ENCODE measurements around the gene RFX8. TPM values are rescaled to one million over a fixed set of nuclear protein-coding genes. Genes with fewer than 3 reads are reported as not detected.

Gene RFX8
- total and polyA plus RNA-seq, 2 donors (not counting 3 experiments of a cell fraction or from before 2014, with no cell fraction given): 0.21 to 1.00 TPM

- intact Hi-C loops (cut with micrococcal nuclease) (no loop called here), dilution Hi-C loops (cut with MboI; ENCODE audit: extremely low pct_ligation_motif_present, low sequenced_read_pairs) (no loop called here)
- Histone ChIP-seq H4K20me1 (replicated peaks; ENCODE audit: control insufficient read depth, extremely low read depth, insufficient read depth, low read length) (no peaks in the 10 kb centered on the region), H3K36me3 (ENCODE audit: control insufficient read depth in 2 of 2, extremely low read depth in 1 of 2, insufficient read depth in 2 of 2, low read length in 2 of 2) (no peaks in the 10 kb centered on the region), H2AFZ (ENCODE audit: low read depth, low read length) (no peak overlapping the region), H3K4me2 (ENCODE audit: insufficient read depth, low read length) (no peak overlapping the region), H3K27me3 (ENCODE audit: control insufficient read depth in 2 of 2, insufficient read depth in 2 of 2, low read length in 2 of 2) (peaks cover 6 to 12% of the 10 kb centered on the region in 2 experiments), H3K9me3 (replicated peaks; ENCODE audit: control insufficient read depth, insufficient read depth, low read length) (no peaks in the 10 kb centered on the region), H3K79me2 (ENCODE audit: control insufficient read depth, insufficient read depth, low read length) (no peaks in the 10 kb centered on the region), H3K9ac (replicated peaks; ENCODE audit: extremely low read depth, insufficient read depth, low read length) (no peak overlapping the region), H3K4me3 (replicated peaks in 1 of 3; ENCODE audit: insufficient read depth in 1 of 3, low read depth in 1 of 3, low read length in 3 of 3) (no peak overlapping the region), H3K9me1 (replicated peaks; ENCODE audit: control insufficient read depth, extremely low read depth, insufficient read depth, low read length) (no peaks in the 10 kb centered on the region), H3K4me1 (ENCODE audit: control insufficient read depth, extremely low read depth, insufficient read depth, low read length) (no peaks in the 10 kb centered on the region), H3K27ac (ENCODE audit: insufficient read depth, low read depth, low read length) (no peak overlapping the region)
- BruUV-seq (replicated peaks): no TSS peak
- DNase-seq (ENCODE audit: low read depth, low spot score): no peak
- FAIRE-seq: no peak
- TF ChIP-seq EZH2 (IDR thresholded peaks at IDR 0.05; ENCODE audit: borderline replicate concordance, low read depth, low read length, severe bottlenecking): no peak
- TF ChIP-seq FOS (IDR thresholded peaks at IDR 0.05; ENCODE audit: borderline replicate concordance, insufficient read depth, low read length): no peak
- no peak for TF ChIP-seq JUN (IDR thresholded peaks at IDR 0.05; ENCODE audit: borderline replicate concordance, insufficient read depth, insufficient read length, low read depth)
- ChIA-PET CTCF (interaction anchor here (1.1 to 1.5 kb wide), 2 partner anchors 21 to 25 kb away, joined by 3 to 4 read pairs; no protein-coding TSS in a partner anchor), POLR2A (no interaction called here)
These were observed 107.4 kb downstream of the RFX8 start for GRCh38 chr2:101367508-101367907.

DNA sequence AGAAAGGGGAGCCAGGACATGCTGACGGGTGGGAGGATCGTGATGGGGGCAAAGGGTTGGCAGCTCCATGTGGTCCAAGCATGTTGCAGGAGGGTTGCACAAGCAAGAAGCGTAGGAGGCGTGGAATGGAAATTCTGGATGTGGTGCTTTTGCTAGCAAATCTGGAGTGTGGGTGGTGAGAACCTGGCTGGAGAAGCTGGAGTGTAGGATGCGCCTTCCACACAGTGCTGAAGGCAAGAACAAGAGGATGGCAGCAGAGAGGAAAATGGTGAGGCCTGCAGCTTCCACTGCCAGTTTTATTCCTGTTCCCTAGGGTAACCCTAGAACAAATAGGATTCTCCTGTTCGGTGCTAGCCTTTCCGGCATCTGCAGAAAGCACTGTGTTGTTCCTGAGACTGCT lies 110.0 kb downstream of the RFX8 start:
- dilution Hi-C loops (cut with MboI; ENCODE audit: extremely low pct_ligation_motif_present, low sequenced_read_pairs) (no loop called here), intact Hi-C loops (cut with micrococcal nuclease) (no loop called here)
- no peaks in the 10 kb centered on the region for H3K4me1 ChIP-seq (ENCODE audit: control insufficient read depth, extremely low read depth, insufficient read depth, low read length)
- H3K27ac ChIP-seq (ENCODE audit: insufficient read depth, low read depth, low read length): no peak overlapping the region
- TF ChIP-seq FOS (IDR thresholded peaks at IDR 0.05; ENCODE audit: borderline replicate concordance, insufficient read depth, low read length) (no peak), POLR2AphosphoS5 (IDR thresholded peaks at IDR 0.05; ENCODE audit: insufficient read depth, low read depth, low read length) (no peak), JUN (IDR thresholded peaks at IDR 0.05; ENCODE audit: borderline replicate concordance, insufficient read depth, insufficient read length, low read depth) (no peak), CTCF (IDR thresholded peaks at IDR 0.05; ENCODE audit: extremely low read depth in 1 of 2, insufficient read depth in 1 of 2, low read depth in 1 of 2, low read length in 2 of 2) (no peak), POLR2A (IDR thresholded peaks at IDR 0.05; ENCODE audit: low read depth, low read length) (no peak), EZH2 (IDR thresholded peaks at IDR 0.05; ENCODE audit: borderline replicate concordance, low read depth, low read length, severe bottlenecking) (no peak), MYC (IDR thresholded peaks at IDR 0.05; ENCODE audit: low read depth, low read length) (no peak), GATA2 (IDR thresholded peaks at IDR 0.05; ENCODE audit: insufficient read depth, insufficient read length, low read depth, low read length) (no peak)
- TF ChIP-seq, protein P1, sequence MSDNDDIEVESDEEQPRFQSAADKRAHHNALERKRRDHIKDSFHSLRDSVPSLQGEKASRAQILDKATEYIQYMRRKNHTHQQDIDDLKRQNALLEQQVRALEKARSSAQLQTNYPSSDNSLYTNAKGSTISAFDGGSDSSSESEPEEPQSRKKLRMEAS (IDR thresholded peaks at IDR 0.05; ENCODE audit: insufficient read depth, insufficient read length): no peak
- H2AFZ ChIP-seq (ENCODE audit: low read depth, low read length): no peak overlapping the region
- H4K20me1 ChIP-seq (replicated peaks; ENCODE audit: control insufficient read depth, extremely low read depth, insufficient read depth, low read length): no peaks in the 10 kb centered on the region
- no peaks in the 10 kb centered on the region for H3K36me3 ChIP-seq (ENCODE audit: control insufficient read depth in 2 of 2, extremely low read depth in 1 of 2, insufficient read depth in 2 of 2, low read length in 2 of 2)
- H3K4me2 ChIP-seq (ENCODE audit: insufficient read depth, low read length): no peak overlapping the region
- ChIA-PET CTCF (interaction anchor here (1.2 to 1.5 kb wide), 2 partner anchors 15 to 23 kb away, joined by 3 to 4 read pairs; no protein-coding TSS in a partner anchor), POLR2A (no interaction called here)
- no peak overlapping the region for H3K4me3 ChIP-seq (replicated peaks in 1 of 3; ENCODE audit: insufficient read depth in 1 of 3, low read depth in 1 of 3, low read length in 3 of 3)
- no peaks in the 10 kb centered on the region for H3K79me2 ChIP-seq (ENCODE audit: control insufficient read depth, insufficient read depth, low read length)
- H3K27me3 ChIP-seq (ENCODE audit: control insufficient read depth in 2 of 2, insufficient read depth in 2 of 2, low read length in 2 of 2): peaks cover 12 to 20% of the 10 kb centered on the region in 2 experiments
- no peak for FAIRE-seq
- no TSS peak for BruUV-seq (replicated peaks)
- no peak for DNase-seq (ENCODE audit: low read depth, low spot score)
- H3K9me3 ChIP-seq (replicated peaks; ENCODE audit: control insufficient read depth, insufficient read depth, low read length): no peaks in the 10 kb centered on the region
- no peak overlapping the region for H3K9ac ChIP-seq (replicated peaks; ENCODE audit: extremely low read depth, insufficient read depth, low read length)
- no peaks in the 10 kb centered on the region for H3K9me1 ChIP-seq (replicated peaks; ENCODE audit: control insufficient read depth, extremely low read depth, insufficient read depth, low read length)

All from endothelial cell of umbilical vein (primary cell).